Activated B cell treated with CpG ODN at 0.5 μM for 24 hours (primary cell): ENCODE measurements around the gene CRACR2A. TPM values are rescaled to one million over a fixed set of nuclear protein-coding genes. Genes with fewer than 3 reads are reported as not detected.

Experiments
- ATAC-seq: fragments of 200-7000 bp; cut with Tn5 transposase; one replicate; pipeline ENCODE4 v1.10.0; 2021; ENCODE audit warnings: low read depth, mild to moderate bottlenecking, moderate library complexity
- CTCF ChIA-PET: fragments of 350-600 bp; sonication (Branson Sonifier 250); formaldehyde crosslinking; loops from one replicate; lab custom pipeline; 2021; ENCODE audit warnings: antibody characterized with exemption; lab: Charles Lee
- POLR2A ChIA-PET: fragments of 350-600 bp; sonication (Branson Sonifier 250); formaldehyde crosslinking; loops from one replicate; lab custom pipeline; 2021; ENCODE audit warnings: antibody characterized with exemption; lab: Charles Lee
- DNase-seq: peaks from one replicate; pipeline ENCODE4 v3.0.0; 2022
- H3K27ac Mint-ChIP-seq: one replicate; pipeline ENCODE4 v1.8.0; 2020; ENCODE audit warnings: mixed read lengths
- H3K27me3 Mint-ChIP-seq: one replicate; pipeline ENCODE4 v1.8.0; 2021; ENCODE audit warnings: mixed read lengths
- H3K36me3 Mint-ChIP-seq: one replicate; pipeline ENCODE4 v1.8.0; 2021; ENCODE audit warnings: low read depth, mixed read lengths
- H3K4me1 Mint-ChIP-seq: one replicate; pipeline ENCODE4 v1.8.0; 2021; ENCODE audit warnings: mixed read lengths
- H3K4me3 Mint-ChIP-seq: one replicate; pipeline ENCODE4 v1.8.0; 2020; ENCODE audit warnings: mild to moderate bottlenecking, mixed read lengths
- H3K9me3 Mint-ChIP-seq: one replicate; pipeline ENCODE4 v1.8.0; 2020; ENCODE audit warnings: mixed read lengths
- intact Hi-C: fragments of 100-400 bp; cut with micrococcal nuclease; formaldehyde crosslinking; loops from one replicate; pipeline ENCODE4 v1.15.1; 2024
- total RNA-seq: library from RNA; stranded (reverse); gene quantifications from 2 replicates; pipeline ENCODE4 v1.2.3, GENCODE V29; 2022
- TF ChIP-seq, protein P1 (sequence below): fragments of 200-600 bp; IDR thresholded peaks from one replicate; pipeline ENCODE4 v1.8.0; 2022; ENCODE audit warnings: antibody characterized with exemption, mild to moderate bottlenecking

The CRACR2A gene
- total RNA-seq, 1 donor from 2014 or later = 25.8 TPM

DNA sequence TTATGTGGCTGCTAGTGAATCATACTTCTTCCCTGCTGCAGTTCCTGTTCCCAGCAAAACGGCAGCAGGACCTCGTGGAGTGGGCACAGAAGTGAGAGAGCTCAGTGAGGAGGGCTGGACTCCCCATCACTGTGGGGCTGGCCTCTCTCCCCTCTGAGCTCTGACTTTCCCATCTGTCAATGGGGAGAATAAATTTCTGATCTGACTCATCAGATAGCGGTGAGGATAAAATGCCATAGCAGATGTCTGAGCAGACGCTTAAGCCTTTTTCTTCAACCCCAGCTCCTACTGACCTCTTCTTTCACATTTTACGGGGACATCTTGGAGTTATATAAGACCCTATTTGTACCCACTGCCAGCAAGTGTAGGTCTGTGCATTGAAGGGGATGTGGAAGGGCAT lies 116.6 kb downstream of the CRACR2A start:
- H3K27me3 Mint-ChIP-seq = no peaks in the 10 kb centered on the region
- DNase-seq = no peak

DNA sequence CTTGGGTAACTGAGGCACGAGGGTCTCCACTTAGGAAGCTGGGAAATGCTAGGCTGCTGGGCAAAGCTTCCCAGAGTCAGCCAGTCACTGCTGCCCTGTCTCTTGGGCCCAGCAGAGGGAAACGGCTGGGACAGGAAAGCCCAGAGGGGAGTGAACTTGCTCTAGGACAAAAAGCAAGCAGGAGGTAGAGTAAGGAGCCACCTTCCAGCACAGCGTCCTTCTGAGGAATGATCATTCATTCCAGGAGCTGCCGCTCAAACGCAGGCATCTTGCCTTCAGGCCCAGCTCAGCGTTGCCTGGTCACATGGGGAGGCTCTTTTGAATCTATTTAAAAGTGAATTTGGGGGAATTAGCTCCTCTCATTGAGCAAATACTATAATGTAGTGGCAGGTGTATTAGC lies 118.6 kb downstream of the CRACR2A start:
- DNase-seq = no peak
- POLR2A ChIA-PET = no interaction called here
- peaks cover 76% of the 10 kb centered on the region for H3K36me3 Mint-ChIP-seq
- TF ChIP-seq, protein P1, sequence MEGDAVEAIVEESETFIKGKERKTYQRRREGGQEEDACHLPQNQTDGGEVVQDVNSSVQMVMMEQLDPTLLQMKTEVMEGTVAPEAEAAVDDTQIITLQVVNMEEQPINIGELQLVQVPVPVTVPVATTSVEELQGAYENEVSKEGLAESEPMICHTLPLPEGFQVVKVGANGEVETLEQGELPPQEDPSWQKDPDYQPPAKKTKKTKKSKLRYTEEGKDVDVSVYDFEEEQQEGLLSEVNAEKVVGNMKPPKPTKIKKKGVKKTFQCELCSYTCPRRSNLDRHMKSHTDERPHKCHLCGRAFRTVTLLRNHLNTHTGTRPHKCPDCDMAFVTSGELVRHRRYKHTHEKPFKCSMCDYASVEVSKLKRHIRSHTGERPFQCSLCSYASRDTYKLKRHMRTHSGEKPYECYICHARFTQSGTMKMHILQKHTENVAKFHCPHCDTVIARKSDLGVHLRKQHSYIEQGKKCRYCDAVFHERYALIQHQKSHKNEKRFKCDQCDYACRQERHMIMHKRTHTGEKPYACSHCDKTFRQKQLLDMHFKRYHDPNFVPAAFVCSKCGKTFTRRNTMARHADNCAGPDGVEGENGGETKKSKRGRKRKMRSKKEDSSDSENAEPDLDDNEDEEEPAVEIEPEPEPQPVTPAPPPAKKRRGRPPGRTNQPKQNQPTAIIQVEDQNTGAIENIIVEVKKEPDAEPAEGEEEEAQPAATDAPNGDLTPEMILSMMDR = no peak
- ATAC-seq = no peak
- H3K27me3 Mint-ChIP-seq = no peaks in the 10 kb centered on the region
- CTCF ChIA-PET = no interaction called here
- no peaks in the 10 kb centered on the region for H3K4me1 Mint-ChIP-seq
- H3K4me3 Mint-ChIP-seq = no peak overlapping the region
- intact Hi-C loops = no loop called here
- no peak overlapping the region for H3K27ac Mint-ChIP-seq
- no peaks in the 10 kb centered on the region for H3K9me3 Mint-ChIP-seq

More for the DNA sequence above, 116.6 kb downstream of the CRACR2A start:
- Mint-ChIP-seq H3K27ac (no peak overlapping the region), H3K4me3 (no peak overlapping the region), H3K36me3 (peaks cover 69% of the 10 kb centered on the region), H3K4me1 (no peaks in the 10 kb centered on the region), H3K9me3 (no peaks in the 10 kb centered on the region)
- no peak for ATAC-seq
- ChIA-PET CTCF (no interaction called here), POLR2A (no interaction called here)
- intact Hi-C loops = no loop called here
- TF ChIP-seq, protein P1 = no peak

- no peak overlapping the region for H3K27ac Mint-ChIP-seq
Measured at GRCh38 chr12:3633396-3633795, 119.5 kb downstream of the CRACR2A start.

GRCh38 chr12:3632754-3633153 lies 120.2 kb downstream of the CRACR2A start:
- Mint-ChIP-seq H3K27ac (no peak overlapping the region), H3K4me3 (no peak overlapping the region), H3K36me3 (peaks cover 77% of the 10 kb centered on the region), H3K27me3 (no peaks in the 10 kb centered on the region), H3K4me1 (no peaks in the 10 kb centered on the region), H3K9me3 (no peaks in the 10 kb centered on the region)
- ATAC-seq (no peak), DNase-seq (no peak)
- CTCF ChIA-PET = no interaction called here
- POLR2A ChIA-PET = no interaction called here
- intact Hi-C loops = no loop called here
- TF ChIP-seq, protein P1 = no peak

More at GRCh38 chr12:3633396-3633795, 119.5 kb downstream of the CRACR2A start:
- H3K9me3 Mint-ChIP-seq = no peaks in the 10 kb centered on the region
- intact Hi-C loops = no loop called here
- TF ChIP-seq, protein P1 = no peak
- CTCF ChIA-PET = no interaction called here
- POLR2A ChIA-PET = no interaction called here
- H3K27me3 Mint-ChIP-seq = no peaks in the 10 kb centered on the region
- DNase-seq (no peak), ATAC-seq (no peak)
- H3K4me1 Mint-ChIP-seq = no peaks in the 10 kb centered on the region
- peaks cover 76% of the 10 kb centered on the region for H3K36me3 Mint-ChIP-seq
- H3K4me3 Mint-ChIP-seq = no peak overlapping the region

- TF ChIP-seq, protein P1 = no peak
- H3K9me3 Mint-ChIP-seq = no peaks in the 10 kb centered on the region
- no peak overlapping the region for H3K4me3 Mint-ChIP-seq
- H3K27ac Mint-ChIP-seq = no peak overlapping the region
- intact Hi-C loops = no loop called here
- ATAC-seq (no peak), DNase-seq (no peak)
- ChIA-PET POLR2A (no interaction called here), CTCF (no interaction called here)
- H3K36me3 Mint-ChIP-seq = peaks cover 76% of the 10 kb centered on the region
- no peaks in the 10 kb centered on the region for H3K27me3 Mint-ChIP-seq
- H3K4me1 Mint-ChIP-seq = no peaks in the 10 kb centered on the region
Measured at GRCh38 chr12:3632256-3632655, 120.7 kb downstream of the CRACR2A start.
